DMS 273 (cell line): ENCODE measurements around the gene ANAPC10.
A peak's percentile ranks its signal among the peaks of the same experiment; 100 is the strongest.
"Not testable (repeated sequence)": the region's sequence is repeated elsewhere in the genome, so short reads cannot be mapped to it uniquely, and the experiment has no call there.

Experiments
- DNase-seq: peaks from one replicate; lab custom pipeline; 2025; ENCODE audit not compliant: unreplicated experiment; lab: John Stamatoyannopoulos, UW

The ANAPC10 gene, protein sequence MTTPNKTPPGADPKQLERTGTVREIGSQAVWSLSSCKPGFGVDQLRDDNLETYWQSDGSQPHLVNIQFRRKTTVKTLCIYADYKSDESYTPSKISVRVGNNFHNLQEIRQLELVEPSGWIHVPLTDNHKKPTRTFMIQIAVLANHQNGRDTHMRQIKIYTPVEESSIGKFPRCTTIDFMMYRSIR

DNA sequence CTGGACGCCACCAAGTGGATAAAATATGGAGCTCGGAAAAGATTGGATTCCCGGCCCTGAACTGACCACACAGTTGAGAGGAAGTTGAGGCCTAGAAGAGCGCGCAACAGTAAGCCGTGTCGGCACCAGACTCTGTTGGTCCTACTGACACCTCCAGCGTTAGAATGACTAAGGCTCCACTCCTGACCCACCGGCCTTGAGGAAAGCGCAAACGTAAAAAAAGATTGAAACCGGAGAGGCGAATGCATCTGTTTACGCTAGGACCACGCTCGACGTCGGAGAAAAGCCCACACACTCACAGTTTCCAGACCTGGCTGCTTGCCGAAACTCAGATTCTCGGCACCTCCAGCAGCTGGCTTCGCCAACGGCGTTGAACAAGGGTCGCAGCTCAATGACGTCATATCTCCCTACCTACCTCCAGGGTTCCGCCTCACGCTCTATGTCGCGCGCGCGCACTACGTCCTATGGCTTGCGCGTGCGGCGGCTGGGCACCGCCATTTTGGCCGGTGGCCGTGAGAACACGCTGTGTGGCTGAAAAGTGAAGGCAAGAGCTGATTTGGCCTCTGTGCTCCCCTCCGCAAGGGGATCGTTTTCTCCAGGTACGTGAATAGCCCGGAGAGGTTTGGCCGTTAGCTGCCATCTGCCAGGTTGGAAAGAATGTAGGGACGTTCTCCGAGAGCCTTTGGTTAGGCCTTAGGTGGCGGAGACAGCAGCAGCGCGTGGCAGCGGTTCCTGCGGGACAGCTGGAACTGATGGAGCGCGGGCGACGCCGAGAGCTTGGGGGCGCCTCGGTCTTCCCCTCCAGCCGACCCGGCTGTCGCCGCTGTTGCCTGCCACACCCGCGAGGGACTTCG is at the start of gene ANAPC10, which contains the start of gene ABCE1:
TSS of gene ANAPC10 (minus strand) at position 376 of the 854 bp plus-strand sequence. CDS start 2,097 bp downstream, outside the sequence.
TSS of gene ABCE1 (plus strand) at position 491 of the 854 bp plus-strand sequence. CDS start 6,102 bp downstream, outside the sequence.
- DNase-seq, result peak; percentile 99

DNA sequence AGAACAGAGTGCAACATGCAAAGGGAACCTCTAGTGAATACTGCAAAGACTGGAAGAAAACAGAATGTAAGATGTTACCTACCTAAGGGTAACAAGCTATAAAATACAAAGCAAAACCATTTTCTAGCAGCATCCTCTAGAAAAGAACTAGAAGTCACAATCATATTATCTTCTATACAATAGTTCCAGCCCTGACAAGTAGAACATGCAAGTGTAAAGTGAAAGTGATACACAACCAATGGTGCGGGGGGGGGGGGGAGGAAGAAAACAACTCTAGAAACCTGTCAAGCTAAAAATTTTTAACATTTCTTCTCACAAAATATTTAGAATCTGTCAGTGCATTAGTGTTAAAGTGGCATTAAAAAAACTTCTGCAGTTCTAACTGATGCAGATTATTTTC is 38.2 kb upstream of the ANAPC10 start:
- not testable (repeated sequence) for DNase-seq

DNA sequence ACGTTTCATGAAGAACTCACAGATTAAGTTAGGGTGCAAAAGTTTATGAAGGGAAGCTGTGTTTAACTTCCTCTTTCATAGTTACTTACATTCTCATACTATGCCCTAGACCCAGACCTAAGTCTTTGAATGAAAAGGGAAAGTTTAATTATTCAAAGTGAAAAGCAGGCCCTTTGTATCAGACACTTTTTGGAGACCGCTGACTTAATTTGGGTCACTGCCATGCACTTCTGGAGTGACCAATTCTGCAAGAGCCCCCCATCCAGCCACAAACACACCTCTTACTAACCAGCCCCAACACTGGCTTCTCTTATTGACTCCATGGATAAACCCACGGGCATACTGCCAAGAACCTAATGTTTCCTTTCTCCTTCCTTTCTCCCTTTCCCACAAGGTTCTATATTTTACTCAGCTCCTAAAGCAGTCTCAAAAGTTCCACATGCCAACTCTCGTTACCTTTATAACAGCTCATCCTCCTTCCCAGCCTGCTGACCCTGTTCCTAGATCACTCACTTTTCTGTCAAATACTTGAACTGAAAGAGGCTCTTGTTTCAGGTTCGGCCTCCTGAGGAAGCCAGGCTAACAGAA is 34.6 kb upstream of the ANAPC10 start:
- peak; percentile 22 for DNase-seq

DNA sequence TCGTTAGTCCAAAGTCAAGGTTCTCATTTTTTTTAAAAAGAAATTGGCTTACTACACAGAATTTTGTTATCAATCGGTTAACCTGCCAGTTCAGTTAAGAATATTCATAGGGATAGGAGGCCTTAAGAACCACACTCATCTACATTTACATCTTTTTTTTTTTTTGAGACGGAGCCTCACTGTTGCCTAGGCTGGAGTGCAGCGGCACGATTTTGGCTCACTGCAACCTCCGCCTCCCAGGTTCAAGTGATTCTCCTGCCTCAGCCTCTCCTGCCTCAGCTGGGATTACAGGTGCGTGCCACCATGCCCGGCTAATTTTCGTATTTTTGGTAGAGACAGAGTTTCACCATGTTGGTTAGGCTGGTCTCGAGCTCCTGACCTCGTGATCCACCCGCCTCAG is 33.9 kb upstream of the ANAPC10 start:
- no peak for DNase-seq

DNA sequence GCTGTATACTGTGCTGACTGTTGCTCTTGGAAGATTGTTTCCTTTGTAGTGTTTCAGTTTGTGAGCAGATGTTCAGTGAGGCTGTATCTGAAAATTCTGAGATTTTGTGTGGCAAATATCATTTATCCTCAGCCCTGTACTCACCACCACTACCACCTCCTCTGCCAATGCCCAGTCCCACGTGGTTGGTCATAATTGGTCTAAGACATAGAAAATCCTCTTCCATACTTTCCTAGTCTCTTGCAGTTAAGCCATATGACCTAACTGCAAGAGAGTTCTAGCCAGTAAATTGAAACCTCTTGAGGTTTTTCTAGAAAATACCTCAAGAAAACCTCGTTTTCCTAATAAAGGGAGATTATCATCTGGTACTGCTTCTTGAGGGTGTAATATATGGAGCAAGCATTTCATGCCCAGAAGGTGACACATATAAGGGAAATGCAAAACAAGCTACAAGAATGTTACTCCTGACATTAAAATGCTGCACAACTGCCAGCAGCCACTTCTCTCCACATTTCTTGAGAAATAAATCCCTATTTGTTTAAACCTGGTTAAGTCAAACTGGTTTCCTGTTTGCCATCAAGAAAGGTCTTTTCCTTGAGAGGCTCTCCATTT is 32.9 kb upstream of the ANAPC10 start:
- peak; percentile 11 for DNase-seq

DNA sequence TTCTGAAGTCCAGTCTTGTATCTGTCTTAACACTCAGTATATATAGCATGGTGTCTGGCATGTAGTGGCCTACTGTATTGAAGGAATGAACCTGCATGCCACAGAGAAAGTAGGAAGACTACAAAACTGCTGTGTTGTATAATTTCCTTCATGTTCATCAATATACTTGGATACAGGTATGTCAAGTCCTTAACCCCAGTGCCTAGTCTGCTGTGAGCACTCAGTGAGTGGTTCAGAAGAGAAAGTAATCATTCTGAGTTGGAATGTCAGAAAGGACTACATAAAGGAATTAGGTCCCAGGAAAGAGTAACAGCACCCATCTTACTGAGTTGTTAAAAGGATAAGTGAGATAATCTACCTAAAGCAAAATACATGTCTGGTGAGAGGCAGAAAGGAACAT is 32.1 kb upstream of the ANAPC10 start:
- DNase-seq, result no peak

DNA sequence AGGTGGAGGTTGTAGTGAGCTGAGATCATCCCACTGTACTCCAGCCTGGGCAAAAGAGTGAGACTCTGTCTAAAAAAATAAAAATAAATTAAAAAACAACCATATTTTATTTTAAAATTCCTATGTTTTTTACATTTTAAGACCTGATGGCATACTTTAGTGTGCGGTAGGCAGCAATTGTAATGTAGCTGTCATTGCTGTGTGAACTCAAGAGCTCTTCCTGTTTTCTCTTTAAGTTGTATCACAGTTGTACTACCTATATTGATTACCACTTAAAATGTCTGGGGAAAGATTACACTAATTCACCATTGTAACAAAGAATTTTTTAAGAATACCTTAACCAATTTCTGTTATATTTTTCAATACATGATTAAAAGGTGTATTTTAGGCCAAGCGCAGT is 27.4 kb upstream of the ANAPC10 start:
- DNase-seq, result no peak

DNA sequence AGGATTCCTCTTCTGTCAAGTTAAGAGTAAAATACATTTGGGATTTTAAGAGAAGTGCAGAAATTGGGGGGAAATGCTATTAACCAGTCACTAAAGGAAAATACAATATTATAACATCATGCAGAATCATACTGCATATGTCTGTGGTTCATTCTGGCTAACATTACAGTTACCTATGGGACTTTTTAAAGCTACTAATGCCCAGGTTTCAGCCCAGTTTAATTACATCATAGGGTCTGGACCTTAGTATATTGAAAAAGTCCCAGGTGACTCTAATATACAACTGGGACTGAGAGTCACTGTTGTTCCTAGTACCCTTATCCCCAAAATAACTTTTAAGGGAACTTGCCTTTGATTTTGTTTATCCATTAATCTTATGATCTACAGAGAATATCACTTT is 10.1 kb upstream of the ANAPC10 start:
- no peak for DNase-seq

DNA sequence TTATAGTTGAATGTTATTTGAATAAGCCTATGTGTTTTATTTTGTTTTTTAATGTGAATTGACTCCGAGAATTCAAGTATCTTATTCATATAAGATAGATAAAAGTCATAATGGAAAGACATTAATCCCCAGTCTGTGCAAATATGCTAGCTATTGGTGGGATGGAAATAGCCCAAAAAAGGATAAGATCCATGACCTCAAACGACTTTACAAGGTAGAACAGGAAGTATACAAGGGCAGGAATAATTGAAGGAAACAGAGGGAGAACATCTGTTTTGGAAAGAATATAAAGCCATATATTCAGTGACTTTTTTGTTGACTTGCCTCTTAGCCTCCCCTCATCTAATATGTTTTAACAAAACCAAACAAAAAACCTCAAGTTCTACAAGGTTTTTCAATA is 9.1 kb upstream of the ANAPC10 start:
- DNase-seq, result no peak

DNA sequence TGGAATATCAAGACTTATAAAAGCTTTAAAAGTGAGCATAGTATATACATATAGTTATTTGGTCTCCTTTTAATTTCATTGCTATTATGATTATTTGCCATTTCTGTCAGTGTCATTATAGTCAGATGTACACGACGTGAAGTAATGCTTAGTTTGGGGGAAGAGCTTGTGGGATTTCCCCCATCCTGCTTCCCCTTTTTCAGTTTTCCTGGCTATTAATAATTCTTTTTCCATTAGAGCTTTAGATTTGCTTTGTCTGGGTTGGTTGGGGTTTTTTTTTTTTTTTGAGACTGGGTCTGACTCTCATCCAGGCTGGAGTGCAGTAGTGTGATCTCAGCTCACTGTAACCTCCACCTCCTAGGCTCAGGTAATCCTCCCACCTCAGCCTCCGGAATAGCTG is 5.5 kb upstream of the ANAPC10 start:
- no peak for DNase-seq

DNA sequence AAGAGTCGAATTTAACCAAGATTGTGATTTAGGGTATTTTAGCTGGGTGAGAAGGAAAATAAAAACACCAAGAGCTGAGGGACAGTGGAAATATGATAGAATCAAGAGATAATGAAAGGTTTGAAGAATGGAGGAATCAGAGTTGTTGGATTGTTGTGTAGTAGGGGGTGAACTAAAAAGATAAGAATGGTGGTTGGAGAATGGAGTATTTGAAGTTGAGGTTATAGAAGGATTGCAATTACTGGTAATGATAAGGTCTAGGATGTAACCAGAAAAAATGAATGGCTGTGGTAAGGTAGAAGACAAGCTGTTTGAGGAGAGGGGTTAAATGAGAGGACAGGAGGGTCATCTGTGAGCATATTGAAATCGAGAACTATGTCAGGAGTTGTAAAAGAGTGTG is 4.6 kb upstream of the ANAPC10 start:
- DNase-seq, result no peak

DNA sequence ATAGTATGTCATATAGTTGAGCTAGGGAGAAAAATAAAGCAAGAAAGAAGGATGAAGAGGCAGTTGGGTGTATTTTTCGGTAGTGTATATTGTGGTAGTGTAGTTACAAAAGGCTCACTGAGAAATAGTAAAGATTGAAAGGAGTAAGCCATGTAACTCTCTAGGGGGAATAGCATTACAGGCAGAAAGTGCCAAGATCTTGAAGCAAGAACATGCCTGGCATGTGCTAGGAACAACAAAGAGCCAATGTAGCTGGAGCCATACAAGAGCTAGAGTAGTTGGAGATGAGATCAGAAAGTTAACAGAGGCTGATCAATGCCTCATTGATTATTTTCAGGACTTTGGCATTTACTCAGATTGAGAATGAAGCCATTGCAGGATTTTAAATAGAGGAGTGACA is 3.1 kb upstream of the ANAPC10 start:
- peak; percentile 4 for DNase-seq

DNA sequence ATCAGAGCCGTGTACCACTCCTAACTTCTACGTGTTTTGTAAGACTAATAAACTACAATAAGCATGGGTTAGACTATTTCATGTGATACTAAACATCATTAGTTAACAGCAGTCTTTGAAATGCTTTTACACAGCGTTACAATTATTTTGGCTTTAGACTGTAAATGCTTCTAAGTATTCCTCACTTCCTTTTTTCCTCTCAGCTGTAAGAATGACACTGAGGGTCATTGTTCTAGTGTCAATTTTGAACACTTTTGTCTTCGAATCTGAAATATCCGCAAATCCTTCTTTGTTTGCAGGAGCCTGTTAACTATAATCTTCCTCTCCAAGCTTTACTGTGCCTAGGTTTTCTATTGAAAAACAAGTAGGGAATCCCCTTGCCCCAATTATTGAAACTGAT is 1.7 kb upstream of the ANAPC10 start:
- DNase-seq, result peak; percentile 2

DNA sequence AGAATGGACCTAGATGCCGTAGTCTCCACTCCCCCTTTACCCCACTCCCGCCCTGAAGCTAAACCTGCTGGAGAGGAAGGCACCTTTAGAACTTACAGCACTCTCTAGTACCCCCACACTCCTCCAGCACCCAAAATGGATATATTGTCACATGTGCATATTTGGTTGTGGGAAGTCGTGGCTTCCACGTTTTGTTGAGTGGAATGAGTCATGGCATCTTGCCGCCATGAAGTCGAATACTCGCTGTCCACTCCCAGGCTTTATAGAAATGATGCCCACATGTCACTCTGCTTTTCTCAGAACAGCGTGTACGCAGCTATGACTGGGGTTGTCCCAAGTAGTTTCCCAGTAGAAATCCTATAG is 660 bp upstream of the ANAPC10 start:
- DNase-seq, result peak; percentile 65

DNA sequence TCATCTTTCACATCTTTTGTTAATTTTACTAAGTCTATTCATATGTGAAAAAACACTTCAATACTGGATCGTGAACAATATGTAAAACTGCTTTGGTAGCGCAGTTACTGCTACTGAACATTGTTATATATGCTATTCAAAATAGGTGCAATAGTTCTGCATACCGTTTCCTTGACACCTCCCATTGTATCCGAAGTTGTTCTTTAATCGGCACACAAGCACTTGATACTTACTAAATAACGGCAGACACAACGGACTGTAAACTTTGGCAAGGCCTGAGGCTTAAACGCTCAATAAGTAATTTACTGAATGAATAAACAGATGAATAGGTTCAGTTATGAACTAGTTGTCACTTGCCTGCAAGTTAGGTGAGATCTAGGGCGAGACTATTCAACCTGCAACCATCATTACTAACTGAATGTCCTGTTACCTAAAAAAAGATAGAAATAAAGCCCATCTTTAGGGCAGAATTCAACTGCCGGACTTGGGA is 620 bp downstream of the ANAPC10 start:
- peak; percentile 35 for DNase-seq

DNA sequence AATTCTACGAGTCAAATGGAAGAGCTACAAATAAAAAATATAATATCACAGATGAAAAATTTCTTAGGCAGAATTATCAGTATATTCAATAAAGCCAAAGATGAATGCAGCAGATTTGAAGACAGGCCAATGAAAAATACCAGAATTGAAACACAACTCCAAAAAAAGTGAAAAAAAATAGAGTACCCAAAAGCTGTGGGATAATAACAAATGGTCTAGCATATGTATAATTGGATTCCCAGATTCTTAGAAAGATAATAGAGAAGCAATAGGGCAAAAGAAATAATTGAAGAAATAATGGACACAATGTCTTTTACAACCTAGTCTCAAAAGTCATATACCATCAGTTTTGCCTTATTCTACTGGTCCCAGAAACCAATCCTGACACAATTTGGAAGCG is 4.4 kb downstream of the ANAPC10 start:
- no peak for DNase-seq

DNA sequence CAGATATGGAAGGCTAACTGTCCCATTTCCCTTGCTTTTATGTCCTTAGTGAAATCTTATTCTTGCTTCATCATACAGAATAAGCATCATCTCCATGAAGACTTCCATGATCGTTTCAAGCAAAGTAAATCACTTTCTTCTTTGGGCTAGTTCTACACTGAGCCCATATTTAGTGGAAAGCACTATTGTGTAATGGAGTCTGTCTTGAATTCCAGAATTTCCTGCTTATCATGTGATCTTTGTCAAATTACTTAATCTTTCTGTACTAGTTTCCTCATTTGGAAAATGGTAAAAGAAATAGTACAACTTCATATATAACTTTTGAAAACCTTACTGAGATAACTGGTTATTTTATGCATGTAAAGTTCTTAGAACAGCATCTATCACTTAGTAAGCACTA is 7.6 kb downstream of the ANAPC10 start:
- no peak for DNase-seq

DNA sequence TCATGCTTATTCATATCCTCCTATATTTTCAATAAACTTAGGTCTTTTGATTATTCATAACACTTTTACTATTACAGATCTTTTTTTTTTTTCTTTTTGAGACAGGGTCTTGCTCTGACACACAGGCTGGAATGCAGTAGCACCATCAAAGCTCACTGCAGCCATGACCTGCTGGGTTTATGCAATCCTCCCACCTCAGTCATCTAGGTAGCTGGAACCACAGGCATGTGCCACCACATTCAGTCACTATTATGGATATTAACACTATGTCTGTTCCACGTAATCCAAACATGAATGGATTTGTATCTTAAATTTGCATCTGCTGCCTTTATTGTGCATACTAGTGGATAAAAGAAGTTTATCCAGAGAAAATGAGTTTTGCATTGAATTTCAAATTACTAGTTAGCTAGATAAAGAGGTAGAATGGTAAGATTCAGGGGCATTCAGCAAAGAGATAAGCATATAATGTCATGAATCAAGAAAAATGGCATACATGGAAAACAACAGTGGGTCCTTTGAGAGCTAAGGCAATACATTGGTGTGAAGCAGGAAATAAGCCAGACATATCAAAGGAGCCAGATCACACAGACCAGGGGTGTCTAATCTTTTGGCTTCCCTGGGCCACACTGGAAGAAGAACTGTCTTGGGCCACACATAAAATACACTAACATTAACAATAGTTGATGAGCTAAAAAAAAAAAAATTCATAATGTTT is 13.9 kb downstream of the ANAPC10 start:
- DNase-seq, result no peak

DNA sequence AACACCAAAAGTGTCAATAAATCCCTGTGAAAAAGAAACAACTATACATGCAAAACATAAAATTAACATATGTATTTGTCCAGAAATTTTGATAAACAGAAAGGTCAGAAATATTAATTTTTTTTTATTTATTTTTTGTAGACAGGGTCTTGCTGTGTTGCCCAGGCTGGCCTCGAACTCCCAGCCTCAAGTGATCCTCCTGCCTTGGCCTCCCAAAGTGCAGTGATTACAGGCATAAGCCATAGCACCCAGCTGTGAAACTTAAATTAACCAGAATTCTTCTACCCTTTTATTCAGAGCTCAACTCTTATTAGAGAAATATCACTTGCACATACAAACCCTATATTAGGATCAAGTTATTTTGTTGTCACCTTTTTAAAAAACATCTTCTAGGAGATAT is 16.2 kb downstream of the ANAPC10 start:
- no peak for DNase-seq

DNA sequence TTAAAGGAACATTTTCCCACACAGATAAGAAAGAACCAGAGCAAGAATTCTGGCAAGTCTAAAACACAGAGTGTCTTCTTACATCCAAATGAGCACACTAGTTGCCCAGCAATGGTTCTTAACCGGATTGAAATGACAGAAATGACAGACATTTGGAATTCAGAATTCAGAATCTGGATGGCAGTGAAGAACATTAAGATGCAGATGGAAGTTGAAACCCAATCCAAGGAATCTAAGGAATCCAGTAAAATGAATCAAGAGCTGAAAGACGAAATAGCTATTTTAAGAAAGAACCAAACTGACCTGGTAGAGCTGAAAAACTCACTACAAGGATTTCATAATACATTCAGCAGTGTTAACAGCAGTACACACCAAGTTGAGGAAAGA is 21.5 kb downstream of the ANAPC10 start:
- no peak for DNase-seq
